ENCODE results near the gene WWOX. TPM values are rescaled to one million over a fixed set of nuclear protein-coding genes. Genes with fewer than 3 reads are reported as not detected.

WWOX gene
- total RNA-seq, 4 donors from 2014 or later, result 21.4 to 55.6 (median 33.2) TPM

DNA sequence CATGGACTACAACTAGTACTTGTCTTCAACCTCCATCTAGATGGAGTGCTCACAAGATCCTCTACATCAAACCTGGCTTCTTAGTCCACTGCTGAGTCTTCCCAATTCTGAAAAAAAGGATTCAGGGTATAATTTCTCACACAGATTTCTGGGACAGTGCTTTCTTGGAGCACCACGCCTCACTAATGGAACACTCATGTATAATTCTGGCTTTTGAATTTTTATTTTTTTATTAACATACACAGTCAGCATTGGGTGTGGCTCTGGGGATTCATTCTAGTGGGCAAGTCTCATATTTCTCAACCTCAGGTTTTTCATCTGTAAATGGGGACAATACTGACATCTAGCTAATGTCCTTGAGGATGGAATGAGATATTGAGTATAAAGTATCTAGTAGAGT, 696.0 kb downstream of the WWOX start:
- TF ChIP-seq, protein P1, sequence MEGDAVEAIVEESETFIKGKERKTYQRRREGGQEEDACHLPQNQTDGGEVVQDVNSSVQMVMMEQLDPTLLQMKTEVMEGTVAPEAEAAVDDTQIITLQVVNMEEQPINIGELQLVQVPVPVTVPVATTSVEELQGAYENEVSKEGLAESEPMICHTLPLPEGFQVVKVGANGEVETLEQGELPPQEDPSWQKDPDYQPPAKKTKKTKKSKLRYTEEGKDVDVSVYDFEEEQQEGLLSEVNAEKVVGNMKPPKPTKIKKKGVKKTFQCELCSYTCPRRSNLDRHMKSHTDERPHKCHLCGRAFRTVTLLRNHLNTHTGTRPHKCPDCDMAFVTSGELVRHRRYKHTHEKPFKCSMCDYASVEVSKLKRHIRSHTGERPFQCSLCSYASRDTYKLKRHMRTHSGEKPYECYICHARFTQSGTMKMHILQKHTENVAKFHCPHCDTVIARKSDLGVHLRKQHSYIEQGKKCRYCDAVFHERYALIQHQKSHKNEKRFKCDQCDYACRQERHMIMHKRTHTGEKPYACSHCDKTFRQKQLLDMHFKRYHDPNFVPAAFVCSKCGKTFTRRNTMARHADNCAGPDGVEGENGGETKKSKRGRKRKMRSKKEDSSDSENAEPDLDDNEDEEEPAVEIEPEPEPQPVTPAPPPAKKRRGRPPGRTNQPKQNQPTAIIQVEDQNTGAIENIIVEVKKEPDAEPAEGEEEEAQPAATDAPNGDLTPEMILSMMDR (IDR thresholded peaks at IDR 0.05), result no peak
- no peak for ATAC-seq (ENCODE audit: low FRiP score)
- DNase-seq (ENCODE audit: low spot score), result no peak

DNA sequence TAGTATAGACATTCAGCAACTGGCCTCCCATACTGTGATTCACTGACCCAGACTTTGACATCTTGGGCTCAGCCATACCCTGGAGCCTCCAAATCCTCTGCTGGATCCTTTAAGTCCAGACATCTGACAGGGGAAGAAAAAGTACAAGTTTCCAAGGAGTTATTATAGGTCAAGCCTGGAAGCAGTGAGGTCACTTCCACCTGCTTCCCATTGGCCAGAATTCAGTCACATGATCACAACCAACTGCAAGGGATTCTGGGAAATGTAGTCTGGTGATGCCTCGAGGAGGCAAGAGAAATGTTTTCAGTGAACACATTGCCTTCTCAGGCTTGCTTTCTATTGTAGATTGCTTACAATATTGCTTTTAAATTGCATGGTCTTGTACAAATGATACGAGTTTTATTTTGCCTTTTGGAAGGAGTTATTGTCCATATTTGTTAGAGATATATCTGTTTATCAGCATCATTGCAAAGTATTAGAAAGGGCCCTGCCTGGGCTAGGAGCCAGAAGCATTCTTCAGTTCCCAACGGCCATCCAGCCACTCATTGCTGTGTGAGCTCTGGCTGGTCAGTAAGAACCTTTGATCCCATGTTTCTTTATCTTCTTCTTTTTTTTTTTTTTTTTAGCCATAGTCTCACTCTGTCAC, 696.9 kb downstream of the WWOX start:
- TF ChIP-seq, protein P1 (IDR thresholded peaks at IDR 0.05), result no peak
- no peak for DNase-seq (ENCODE audit: low spot score)
- ATAC-seq (ENCODE audit: low FRiP score), result peak; percentile 41

DNA sequence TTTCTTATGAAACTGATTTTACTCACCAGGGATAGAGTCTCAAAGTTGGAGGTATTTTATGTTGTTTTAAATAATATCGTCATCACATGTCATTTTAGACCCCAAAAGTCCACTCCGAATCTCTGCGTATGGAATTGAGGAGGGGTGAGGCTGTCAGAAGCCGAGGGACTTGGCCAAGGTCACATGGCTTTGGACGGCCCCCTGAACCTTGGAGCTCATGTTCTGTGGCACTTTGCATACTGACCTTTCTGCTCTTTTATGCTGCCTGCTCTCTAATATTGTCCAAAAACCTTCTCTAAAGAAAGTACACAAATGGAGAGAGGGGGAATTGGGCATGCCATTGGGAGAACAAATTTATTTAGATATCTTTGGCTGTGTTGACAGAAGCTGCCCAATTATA, 700.0 kb downstream of the WWOX start:
- DNase-seq (ENCODE audit: low spot score), result no peak
- TF ChIP-seq, protein P1 (IDR thresholded peaks at IDR 0.05), result no peak
- ATAC-seq (ENCODE audit: low FRiP score), result no peak

DNA sequence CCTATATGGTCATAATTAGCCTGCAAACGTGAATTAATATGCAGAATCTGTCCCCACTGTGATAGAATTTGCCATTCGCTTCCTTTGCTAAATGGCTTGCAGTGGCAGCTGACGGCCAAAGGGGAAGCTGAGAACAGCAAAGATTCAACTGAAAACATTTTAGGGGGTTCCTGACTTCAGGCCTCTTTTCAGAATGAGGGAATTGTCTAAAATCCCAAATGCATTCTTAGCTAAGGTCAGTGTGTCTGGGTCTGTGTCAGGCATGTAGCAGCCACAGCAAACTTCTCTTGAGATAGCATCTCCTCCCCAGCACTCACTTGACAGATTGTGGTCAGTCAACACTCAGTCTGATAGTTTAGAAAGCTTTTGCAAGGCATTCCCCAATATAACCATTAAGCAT, 701.1 kb downstream of the WWOX start:
- TF ChIP-seq, protein P1 (IDR thresholded peaks at IDR 0.05), result no peak
- ATAC-seq (ENCODE audit: low FRiP score) (no peak), DNase-seq (ENCODE audit: low spot score) (no peak)

DNA sequence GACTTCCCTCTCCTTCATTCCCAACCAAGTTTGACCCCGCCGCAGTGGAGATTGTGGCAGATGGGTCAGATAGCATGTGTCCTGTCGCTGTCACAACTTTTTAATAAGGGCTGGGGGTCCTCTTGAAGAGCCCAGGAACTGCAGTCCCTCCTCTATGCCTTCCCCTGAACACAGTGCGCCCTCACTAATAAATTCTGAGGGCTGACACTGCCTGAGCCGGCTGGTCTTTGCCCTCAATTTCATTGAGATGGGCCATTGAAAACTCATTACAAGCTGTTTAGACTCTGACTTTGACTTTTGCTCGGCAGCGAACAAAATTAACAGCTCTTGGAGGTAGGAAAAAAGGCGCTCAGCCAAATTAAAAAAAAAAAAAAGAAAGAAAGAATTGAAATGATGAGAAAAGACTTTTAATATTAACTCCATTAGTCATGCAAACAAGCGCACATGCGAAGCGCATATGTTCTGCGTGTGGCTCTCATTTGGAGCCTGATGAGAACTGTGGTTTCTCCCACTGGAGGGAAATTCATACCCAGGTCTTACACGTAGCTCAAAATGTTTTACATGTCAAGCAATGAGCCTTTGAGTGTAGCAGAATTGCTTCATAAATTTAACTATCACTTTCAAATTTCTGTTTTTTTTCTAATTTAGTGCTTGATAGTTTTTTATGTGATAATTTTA, 704.7 kb downstream of the WWOX start:
- TF ChIP-seq, protein P1 (IDR thresholded peaks at IDR 0.05), result no peak
- DNase-seq (ENCODE audit: low spot score) (no peak), ATAC-seq (ENCODE audit: low FRiP score) (no peak)

DNA sequence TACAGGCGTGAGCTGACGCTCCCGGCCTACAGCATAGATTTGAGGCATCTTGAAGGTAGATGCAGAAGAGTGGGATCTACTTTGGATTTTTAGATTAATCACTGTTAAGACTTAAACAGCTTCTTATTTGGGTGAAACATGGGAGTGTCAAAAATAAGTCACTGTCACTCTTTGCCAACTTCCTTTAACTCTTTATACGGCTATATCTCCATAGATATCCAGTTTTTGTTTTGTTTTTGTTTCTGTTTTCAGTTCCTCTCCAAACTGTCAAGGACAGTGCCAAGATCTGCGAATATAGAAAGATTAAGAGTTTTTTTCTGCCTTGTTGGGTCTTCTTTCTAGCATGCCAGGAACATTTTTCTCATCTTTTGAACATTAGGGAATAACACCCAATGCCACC, 706.1 kb downstream of the WWOX start:
- DNase-seq (ENCODE audit: low spot score) (no peak), ATAC-seq (ENCODE audit: low FRiP score) (no peak)
- TF ChIP-seq, protein P1 (IDR thresholded peaks at IDR 0.05), result no peak

DNA sequence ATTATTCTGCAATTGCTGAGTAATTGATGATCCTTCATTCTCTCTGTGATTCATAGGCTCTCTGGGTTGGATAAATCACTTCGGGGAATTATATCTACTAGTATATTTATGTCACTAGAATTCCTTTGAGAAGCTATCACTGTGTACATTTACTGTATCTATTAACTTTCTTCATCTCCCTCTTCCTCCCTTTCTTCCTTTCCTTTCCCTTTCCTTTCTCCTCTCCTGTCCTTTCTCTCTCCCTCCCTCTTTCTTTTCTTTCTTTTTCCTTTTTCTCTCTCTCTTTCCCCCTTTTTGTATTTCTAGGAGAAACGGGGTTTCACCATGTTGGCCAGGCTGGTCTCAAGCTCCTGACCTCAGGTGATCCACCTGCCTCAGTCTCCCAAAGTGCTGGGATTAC, 711.8 kb downstream of the WWOX start:
- ATAC-seq (ENCODE audit: low FRiP score), result no peak

More for the DNA sequence above, 711.8 kb downstream of the WWOX start:
- TF ChIP-seq, protein P1 (IDR thresholded peaks at IDR 0.05), result no peak
- no peak for DNase-seq (ENCODE audit: low spot score)
